Epidermal melanocyte (primary cell): ENCODE results near the gene HBM.
"Not testable (repeated sequence)": the region's sequence is repeated elsewhere in the genome, so short reads cannot be mapped to it uniquely, and the experiment has no call there.

ENCODE experiments used
- DNase-seq: peaks from one replicate; pipeline ENCODE4 v3.0.0; 2011; ENCODE audit warnings: low spot score; ENCODE audit not compliant: insufficient read length

The HBM gene

GRCh38 chr16:180681-181564 is 15.1 kb downstream of the HBM start:
- peak; percentile 45 for DNase-seq

DNA sequence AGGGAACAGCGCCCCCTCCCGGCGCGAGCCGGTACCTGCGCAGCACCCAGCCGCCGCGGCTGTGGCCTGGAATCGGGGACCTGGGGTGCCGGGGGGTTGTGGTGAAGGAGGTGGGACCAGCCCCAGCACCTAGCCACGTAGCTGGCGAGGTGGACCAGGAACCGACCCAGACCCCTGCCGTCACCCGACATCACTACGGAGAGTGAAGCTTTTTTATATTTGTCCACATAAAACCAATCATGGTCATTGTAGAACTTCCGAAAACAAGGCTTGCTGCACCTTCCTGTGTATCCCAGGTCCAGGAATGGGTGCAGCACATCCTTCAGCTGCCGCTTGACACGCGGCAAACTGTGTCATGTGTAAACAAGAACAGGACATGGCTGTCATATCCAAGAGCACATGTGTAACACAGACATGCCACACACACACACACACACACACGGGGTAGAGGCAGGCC is 15.8 kb downstream of the HBM start:
- DNase-seq: peak; percentile 87

- DNase-seq: no peak
Observed at GRCh38 chr16:183005-183404, 17.2 kb downstream of the HBM start.

DNA sequence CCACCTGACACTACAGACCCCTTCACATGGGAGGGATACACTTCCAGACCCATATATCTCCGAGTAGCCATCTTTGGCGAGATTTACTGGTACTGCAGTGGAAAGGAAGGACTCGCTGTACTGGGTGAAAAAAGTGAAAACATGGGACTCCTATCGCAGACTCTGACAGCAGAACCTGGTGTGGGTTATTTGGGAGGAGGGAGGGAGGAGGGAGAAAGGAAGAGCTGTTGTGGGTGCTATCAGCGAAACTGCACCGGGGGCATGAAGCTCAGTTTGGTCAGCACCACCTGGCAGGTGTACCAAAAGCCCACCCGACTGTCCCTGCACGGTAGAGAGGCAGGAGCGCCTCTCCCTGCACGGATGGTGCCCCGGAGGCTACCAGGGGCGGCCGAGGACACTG is 19.4 kb downstream of the HBM start:
- no peak for DNase-seq

DNA sequence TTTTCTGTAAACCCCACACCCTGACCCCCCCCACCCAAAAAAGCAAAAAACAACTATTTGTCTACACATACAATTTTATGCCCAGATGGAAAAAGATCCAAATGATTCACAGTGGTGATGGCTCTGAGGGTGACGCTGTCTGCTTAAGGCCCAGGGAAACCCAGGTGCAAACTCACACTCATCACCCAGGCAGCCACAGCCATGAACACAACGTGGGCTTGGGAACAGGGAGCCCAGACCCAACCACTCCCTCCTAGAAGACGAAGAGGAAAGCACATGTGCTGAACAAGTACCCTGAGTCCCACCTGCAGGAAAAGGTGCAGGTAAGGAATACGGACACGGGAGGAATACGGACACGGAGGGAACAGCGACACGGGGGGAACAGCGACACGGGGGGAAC is 19.9 kb downstream of the HBM start:
- no peak for DNase-seq

- no peak for DNase-seq
Observed at GRCh38 chr16:187330-187729, 21.6 kb downstream of the HBM start.

DNA sequence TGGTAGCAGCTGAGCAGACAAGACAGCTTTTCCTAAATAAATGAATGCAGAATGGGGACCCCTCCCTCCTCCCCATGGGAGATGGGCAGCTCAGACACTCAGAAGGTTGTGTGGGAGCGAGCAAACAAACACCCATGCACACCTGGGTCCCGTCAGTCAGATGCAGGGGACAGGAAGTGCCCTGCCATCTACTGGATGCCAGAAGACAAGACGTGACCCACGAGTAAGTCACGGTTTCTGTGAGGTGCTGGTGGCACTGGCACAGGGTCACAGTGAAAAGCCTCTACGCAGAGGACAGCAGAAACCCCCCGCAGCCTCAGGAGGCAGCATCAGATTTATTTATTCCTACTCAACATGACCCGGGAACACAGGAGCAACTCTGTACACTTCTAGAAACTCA is 22.9 kb downstream of the HBM start:
- DNase-seq: no peak

GRCh38 chr16:189604-190186 is 23.9 kb downstream of the HBM start:
- no peak for DNase-seq

DNA sequence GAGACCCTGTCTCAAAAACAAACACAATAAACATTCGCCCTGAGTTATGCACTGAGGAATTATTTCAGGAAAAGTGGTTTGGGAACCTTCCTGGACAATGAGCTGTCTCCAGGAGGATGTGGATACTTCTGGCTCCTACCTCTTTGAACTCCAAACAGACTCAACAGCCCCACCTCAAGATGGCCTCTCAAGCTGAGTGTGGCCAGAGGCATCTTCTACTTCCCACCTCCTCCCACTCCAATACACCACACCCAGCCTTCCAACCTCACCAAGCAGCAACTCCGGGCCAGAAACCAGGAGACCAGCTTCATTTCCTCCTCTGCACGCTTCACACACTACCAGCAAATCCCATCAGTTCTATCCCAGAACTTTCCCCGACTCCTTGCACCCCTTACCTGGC is 26.1 kb downstream of the HBM start:
- DNase-seq: no peak

- DNase-seq: no peak
Observed at GRCh38 chr16:192686-193085, 26.9 kb downstream of the HBM start.

DNA sequence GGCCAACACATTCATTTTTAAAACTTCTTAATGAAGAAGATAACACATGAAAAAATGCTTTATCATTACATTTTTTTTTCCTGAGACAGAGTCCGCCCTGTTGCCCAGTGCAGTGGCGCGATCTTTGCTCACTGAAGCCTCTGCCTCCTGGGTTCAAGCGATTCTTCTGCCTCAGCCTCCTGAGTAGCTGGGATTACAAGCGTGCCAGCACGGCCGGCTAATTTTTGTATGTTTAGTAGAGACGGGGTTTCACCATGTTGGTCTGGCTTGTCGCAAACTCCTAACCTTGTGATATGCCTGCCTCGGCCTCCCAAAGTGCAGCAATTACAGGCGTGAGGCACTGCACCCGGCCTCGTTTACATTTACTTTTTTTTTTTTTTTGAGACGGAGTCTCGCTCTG is 27.7 kb downstream of the HBM start:
- DNase-seq: no peak

GRCh38 chr16:194516-194915 is 28.7 kb downstream of the HBM start:
- DNase-seq: no peak

DNA sequence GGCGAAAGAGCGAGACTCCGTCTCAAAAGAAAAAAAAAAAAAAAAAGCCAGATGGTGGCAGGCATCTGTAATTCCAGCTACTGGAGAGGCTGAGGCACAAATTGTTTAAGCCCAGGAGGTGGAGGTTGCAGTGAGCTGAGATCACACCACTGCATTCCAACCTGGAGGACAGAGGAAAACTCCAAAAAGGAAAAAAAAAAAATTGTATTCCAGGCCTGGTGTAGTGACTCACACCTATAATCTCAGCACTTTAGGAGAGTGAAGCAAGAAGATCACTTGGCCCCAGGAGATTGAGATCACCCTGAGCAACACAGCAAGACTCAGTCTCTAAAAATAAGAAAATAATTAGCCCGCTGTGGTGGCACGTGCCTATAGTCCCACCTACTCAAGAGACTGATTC is 34.6 kb downstream of the HBM start:
- DNase-seq: no peak

DNA sequence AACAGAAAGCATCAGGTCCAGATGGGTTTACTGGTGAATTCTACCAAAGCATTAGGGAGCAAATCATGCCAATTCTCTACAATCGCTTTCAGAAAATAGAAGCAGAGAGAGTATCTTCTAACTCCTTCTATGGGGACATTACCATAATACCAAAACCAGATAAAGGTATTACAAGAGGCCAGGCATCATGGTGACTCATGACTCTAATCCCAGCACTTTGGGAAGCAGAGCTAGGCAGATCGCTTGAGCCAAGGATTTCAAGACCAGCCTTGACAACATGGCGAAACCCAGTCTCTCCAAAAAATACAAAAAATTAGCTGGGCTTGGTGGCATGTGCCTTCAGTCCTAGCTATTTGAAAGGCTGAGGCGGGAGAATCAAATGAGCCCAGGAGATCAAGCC is 37.5 kb downstream of the HBM start:
- DNase-seq: no peak

GRCh38 chr16:204046-204445 is 38.3 kb downstream of the HBM start:
- not testable (repeated sequence) for DNase-seq

DNA sequence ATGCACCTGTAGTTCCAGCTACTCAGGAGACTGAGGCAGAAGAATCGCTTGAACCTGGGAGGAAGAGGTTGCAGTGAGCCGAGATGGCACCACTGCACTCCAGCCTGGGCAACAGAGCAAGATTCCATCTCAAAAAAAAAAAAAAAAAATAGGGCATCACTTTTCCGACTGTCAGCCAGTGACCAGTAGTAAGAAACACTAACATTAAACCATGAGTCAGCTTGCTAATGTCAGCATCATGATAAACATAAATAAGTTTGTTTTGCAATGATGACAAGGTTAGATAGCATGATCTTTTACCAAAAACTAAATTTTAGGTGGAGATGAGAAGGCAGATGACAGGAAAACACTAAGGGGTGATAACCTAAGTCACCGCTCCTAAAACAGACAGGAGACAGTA is 43.6 kb downstream of the HBM start:
- DNase-seq: not testable (repeated sequence)

GRCh38 chr16:211631-212180 is 45.9 kb downstream of the HBM start:
- not testable (repeated sequence) for DNase-seq

GRCh38 chr16:212999-213398 is 47.2 kb downstream of the HBM start:
- DNase-seq: no peak
